Measurements from ENCODE around the gene GRAMD4.

The GRAMD4 gene, protein sequence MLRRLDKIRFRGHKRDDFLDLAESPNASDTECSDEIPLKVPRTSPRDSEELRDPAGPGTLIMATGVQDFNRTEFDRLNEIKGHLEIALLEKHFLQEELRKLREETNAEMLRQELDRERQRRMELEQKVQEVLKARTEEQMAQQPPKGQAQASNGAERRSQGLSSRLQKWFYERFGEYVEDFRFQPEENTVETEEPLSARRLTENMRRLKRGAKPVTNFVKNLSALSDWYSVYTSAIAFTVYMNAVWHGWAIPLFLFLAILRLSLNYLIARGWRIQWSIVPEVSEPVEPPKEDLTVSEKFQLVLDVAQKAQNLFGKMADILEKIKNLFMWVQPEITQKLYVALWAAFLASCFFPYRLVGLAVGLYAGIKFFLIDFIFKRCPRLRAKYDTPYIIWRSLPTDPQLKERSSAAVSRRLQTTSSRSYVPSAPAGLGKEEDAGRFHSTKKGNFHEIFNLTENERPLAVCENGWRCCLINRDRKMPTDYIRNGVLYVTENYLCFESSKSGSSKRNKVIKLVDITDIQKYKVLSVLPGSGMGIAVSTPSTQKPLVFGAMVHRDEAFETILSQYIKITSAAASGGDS

DNA sequence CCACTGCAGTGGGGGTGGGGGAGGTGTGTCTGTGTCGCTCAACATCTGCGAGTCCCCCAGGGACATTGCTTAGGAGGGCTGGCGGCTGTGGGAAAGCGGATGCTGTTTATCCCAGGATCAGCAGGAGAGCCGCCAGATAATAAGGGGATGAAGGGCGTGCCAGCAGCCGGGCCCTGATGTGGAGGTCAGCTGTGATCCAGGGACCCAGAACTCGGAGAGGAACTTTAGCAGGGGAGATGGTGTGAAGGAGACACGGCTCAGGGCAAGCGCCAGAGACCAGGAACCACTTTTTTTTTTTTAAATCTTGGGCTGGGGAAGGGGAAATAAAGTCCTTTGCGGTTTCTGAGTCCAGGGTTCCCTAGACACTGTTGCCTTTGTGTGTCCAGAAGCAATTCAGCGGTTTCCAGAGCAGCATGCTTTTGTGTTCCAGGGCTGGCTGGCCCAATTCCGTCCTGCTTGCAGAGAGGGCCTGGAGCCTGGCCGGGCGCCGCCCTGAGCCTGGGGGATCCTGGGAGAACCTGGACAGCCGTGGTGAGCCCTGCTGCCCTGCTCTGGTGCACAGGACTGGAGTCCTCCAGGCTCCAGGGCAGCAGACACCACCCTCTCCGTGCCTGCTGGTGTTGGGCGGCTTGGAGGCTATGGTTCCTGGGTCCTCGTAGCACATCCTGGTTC, at the start of gene GRAMD4:
TSS of gene GRAMD4 (plus strand) at position 557 of the 672 bp plus-strand sequence. CDS start 6,414 bp downstream, outside the sequence.
- DNase-seq (ENCODE audit: low spot score), result no peak

DNA sequence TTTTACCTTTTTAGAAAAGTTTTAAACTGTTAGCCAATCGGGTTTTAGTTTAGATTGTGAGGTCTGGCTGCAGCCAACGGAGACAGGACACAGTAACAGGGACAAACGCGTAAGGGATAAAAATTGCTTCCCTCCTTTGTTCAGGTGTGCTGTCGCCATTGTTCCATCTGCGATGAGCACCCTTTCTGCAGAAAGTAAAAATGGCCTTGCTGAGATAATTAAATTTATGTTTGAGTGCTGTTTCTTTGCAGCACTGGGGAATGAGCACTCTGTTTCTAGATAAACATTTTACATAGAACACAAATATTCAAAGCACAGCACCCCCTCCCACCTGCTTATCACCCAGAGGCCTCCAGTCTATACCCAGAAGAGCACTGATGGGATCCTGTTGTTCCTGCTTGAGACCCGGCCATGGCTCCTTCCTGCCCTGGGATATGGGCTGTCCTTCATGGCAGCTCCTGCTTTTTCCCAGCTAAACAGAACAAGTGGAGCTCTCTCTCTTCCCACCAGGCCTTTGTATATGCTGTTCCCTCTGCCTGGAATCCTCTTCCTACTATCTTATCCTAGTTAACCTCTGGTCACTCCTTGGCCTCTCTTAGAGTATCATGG, 48.4 kb upstream of the GRAMD4 start:
- DNase-seq (ENCODE audit: low spot score), result no peak

DNA sequence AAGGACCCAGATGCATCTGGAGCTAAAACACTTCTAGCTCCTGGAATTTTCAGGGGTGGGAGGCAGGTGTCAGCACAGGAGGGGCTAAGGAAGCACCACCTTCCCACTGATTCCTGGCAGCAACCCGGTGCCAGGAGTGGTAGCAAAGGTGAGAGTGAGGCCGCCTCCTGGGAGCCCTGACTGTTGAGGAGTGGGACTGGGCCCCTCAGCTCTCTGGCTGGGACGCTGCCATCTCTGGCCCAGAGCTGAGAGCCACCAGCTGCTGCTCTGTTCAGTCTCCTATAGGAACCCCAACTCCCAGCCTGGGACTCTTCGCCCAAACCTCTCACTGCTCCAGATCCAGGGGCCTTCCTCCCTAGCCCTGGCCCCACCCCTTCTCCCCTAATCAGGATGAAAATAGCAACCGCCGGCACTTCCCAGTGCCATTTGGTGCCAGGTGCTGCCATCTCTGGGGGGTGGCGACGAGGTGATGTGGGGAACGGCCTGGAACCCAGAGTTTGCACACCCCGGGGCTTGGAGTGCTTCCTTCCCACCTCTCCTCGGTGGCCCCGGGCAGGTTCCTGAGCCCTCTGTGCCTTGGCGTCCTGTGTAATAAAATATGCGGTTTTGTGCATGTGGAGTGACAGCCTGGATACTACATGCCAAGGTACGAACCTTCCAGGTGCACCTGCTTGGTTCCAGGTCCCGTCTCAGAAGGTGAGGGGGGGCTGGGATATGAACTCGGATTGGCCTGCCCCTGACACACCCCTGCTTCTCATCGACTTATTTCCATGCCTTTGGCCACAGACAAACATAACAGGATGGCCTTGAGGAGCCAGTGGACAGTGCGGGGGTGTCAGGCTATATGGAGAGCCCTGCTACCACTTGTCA, 47.0 kb upstream of the GRAMD4 start:
- no peak for DNase-seq (ENCODE audit: low spot score)

DNA sequence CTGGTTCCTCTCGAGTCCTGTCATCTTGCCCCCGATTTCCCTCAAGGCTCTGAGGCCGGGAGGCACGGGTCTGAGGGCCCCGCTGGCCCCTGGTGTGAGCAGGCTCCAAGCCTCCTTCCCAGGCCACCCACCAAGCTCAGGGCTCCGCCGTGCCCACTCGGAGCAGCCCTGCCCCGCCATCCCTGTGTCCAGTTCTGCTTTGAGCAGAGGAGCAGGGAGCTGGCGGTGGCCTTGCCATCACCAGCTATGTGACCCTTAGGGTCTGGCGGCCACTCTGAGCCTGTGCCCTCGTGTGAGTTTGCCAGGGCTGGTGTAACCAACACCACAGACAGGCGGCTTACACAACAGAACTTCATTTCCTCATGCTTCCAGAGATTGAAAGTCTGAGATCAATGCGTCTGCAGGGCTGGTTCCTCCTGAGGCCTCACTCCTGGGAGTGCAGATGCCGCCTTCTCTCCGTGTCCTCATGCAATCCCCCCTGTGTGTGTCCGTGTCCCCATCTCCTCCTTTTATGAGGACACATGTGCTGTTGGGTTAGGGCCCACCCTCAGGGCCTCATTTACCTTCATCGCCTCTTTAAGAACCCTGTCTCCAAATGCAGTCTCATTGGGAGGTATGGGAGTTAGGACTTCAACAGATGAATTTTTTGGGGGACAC, 46.3 kb upstream of the GRAMD4 start:
- no peak for DNase-seq (ENCODE audit: low spot score)

DNA sequence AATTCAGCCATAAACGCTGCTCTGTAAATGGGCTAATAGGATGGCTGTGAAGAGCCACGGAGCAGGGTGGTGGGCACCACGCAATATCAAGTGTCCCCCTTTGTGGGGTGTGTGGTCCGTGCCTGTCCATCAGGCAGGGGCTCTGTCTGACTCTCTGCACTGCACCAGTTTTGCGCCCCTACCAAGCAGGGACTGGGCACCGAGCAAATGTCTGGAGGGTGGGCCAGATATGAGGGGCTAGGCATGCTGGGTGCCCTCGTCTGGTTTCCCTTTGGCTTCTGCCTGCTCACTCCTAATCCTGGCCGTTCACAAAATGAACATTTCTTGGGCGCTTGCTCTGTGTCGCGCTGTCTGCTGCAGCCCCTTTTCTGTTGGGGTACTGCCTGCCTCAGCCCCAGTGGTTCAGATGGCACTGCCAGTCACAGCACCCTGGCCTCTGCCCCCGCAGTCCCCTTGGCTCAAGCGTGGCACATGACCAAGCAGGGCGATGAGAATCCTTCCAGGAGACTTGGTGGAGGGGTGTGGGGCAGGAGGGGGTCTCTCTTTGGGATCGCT, 45.7 kb upstream of the GRAMD4 start:
- no peak for DNase-seq (ENCODE audit: low spot score)

DNA sequence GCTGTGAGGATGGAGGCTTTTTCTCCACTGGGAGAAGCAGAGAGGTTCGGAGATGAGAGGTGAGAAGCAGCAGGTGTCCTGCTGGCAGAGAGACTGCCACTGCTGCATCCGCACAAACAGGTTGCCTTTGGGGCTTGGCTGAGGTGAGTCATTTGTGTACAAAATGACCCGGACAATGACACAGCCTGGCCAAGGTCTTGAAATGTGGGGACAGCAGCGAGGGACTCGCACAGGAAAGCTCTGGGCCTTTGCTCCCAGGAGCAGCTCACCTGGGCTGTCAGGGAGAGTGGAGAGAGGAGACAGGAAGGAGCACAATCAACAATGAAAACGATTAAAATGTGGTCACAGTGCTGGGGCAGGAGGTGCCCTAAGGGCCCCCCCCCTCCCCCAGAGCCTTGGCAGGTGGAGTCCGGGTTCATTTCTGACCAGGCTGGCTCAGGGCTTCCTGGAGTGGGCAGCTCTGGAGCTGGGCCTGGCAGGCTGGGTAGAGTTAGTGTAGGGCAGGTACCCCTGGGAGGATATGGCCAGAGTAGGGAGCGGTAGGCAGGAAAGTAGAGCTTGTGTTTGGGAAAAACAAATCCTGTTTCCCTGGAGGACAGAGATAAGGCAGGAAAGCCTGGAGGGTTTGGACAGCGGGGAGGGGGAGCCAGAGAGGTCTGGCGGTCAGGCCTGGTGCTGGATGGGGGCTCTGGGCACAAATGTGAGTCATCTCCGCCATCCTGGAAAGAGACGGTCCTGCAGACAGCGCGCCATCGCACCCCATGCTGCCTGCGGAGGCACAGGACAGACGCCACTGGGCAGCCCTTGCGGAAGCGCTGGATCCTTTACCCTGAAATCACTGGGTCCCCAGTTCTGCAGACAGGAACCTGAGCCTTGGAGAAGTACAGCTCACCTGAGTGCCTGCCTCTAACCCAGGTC, 44.9 kb upstream of the GRAMD4 start:
- no peak for DNase-seq (ENCODE audit: low spot score)

DNA sequence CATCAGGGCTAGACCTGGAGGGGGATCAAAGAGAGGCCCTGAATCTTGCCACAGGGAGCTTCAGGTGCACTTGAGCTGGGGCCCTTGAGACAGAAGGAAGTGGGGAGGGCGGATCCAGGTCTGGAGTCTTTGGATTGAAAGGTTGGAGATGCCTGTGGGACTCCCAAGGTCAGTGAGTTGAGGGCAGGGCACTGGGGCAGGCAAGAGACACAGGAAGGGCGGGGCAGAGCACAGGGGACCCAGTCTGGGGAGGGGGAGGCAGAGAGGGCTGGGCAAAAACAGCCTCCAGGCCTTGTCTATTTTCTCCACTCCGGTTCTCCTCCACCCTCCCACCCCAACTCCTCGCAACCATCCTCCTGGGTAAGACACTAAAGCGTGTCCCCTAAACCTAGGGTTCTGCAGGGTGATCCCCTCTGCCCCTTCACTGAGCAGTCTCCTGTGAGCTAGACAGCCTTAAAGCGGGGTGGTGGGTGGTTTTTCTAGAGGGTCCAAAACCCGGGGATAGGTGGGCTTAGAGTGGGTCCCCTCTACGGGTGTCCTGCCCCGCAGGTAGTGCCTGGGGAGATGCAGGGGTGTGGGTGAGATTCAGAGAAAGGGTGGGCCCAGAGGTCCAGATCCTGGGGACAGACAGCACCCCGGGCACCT, 44.2 kb upstream of the GRAMD4 start:
- DNase-seq (ENCODE audit: low spot score), result no peak

DNA sequence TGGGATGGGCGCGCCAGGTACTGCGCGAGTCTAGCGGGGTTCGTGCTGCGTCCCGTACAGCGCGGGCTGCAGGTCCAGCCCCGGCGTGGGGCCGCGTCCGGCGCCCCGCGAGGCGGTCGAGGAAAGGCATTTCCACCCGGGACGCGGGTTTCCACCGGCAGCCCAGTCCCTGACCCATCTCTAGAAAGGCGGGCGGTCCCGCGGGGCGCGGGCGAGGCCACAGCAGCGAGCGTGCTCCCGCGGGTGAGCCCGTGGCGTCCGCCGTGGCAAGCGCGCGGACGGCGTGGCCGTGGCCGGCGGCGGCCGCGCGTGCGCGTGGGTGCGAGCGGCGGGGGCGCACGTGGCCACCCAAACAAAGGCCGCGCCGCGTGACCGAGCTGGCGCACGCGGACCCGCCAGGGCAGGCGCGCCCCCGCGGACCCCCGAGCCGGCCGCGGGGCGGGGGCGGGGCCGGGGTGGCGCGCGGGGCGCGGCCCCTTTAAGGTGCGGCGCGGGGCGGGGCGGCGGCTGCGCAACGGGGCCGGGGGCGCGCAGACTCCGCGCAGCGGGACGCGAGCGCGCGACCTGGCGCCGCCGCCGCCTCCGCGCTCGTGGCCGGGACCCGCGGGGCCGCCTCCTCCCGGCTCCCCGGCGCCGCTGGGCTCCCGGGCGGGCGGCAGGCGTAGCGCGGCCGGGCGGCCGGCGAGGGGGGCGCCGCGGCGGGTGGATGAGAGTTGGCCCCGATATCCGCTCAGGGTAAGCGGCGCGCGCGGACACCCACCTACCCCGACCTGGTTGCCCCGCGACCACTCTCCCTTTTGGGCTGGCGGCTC, 43.4 kb upstream of the GRAMD4 start:
- DNase-seq (ENCODE audit: low spot score), result no peak

DNA sequence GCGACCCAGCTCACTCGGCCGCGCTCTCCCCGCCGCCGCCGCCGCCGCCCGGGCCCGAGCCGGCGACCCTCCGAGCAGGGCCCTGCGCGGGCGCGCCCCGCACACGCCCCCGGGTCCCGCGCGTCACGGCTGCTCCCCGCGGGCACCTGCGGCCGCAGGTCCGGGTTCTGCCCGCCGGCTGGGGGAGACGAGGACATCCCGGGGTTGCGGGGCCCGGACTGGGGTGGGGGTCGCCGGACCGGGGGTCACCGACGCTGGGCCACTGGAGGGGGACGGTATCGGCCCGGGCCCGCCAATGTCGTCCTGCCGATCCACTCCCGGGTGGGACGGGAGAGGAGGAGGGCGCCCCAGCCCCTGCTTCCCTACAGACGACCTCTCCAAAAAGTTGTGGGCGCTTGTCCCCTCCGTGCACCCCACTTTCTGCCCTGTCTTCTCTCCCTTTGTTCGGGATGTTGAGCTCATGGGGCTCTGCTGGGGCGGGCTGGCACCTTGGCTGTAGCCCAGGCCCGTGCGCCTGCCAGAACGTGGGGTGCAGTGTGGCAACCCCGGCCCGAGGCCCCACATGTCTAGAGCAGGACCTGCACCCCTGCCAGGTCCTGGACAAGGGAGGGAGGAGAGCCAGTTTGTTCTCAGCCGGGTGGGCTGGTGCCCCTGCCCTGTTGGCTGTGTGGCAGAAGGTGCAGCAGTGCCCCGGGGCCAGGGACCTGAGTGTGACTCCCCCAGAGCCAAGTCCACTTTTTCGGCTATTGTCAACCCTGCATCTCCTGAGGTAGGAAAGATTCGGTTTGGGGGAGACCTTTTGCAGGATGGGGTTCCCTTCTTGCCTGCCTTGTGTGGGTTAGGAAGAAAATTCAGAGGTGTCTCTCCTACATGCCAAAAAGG, 42.6 kb upstream of the GRAMD4 start:
- DNase-seq (ENCODE audit: low spot score), result no peak

DNA sequence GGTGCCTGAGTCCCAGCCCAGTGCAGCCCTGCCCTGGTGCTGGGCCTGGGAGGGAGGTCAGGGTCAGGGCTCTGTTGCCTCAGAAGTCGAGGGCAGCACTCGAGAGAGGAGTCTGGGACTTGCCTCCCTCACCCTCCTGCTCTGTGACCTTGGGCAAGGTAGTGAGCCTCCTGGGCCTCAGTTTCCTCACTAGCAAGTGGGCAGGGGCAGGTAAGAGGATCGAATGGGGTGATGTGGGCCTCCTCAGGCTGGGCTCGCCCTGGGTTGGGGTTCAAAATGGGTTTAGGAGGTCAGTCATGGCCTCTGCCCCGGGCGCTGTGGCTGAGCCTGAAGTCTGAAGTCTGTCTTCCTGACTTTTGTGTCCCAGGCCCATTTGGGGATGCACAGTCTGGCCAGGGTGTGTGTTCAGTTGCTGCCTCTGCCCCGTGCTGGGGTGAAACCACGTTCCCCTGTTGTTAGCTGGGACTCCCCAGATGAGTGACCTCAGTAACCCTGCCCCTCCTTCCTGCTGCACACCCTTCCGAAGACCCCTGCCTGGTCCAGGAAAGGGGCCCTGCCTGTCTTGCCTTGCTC, 41.8 kb upstream of the GRAMD4 start:
- DNase-seq (ENCODE audit: low spot score), result no peak

DNA sequence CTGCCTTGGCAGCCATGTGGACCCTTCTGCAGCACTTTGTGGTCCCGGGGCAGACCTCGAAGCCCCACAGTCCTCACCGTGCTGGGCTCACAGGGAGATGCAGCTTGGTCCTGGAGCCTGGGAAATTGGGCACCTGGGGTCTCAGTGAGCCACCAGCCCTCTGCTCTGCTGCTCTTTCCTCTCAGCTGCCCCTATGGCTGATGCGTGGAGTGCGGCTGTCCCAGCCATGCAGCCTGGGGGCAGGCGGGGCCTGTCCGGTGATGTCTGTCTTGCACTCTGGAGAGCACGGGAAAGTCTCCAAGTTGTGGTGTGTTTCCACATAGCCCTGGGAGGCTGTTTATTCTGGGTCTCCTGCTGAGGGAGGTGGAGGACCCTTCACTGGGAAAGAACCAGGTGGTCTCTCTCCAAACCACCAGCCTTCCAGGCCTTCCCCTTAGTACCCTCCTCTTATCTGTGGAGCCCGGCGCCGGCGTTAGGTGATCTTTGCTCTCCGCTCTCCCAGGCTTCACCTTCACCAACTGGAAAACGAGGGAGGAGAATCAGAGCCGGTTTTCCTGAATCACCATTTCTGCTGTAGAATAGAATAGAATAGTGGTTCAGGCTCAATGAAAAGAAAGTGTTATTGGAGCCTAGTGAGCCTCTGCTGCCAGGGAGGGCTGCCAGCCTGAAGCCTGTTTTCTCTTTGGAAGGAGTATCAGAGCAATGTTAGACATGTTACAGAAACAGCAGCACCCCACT, 41.2 kb upstream of the GRAMD4 start:
- DNase-seq (ENCODE audit: low spot score), result no peak

DNA sequence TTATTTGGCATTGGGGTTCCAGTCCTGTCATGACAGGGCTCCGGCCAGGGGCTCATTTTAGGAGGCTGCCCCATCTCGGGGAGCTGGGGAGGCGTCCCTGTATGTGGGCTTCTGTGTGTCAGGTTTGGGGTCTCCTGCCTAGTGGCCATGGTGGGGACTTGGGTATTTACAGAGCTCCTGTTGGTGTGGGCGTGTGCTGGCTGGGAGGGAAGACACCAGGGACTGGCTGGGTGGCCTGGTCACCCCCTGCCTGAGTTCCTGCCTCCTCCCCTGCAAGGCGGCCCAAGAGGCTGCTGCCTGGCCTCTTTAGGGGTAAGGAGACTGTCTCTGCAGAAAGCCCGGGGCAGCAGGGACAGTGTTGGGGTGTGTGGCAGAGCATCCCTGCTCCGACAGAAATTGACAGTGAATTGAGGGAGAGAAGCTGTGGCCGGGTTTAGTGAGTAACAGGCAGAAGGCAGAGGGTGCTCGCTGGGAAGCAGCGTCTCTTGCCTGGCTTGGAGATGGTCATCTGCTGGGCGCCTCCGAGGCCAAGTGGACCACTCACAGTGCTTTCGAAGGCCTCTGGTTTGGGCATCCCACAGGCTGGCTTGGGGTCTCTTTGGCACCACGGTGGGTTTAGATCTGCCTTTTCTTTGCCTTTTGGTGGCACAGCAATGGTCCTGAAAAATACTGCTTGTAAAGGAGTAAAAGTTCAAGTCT, 40.3 kb upstream of the GRAMD4 start:
- no peak for DNase-seq (ENCODE audit: low spot score)

DNA sequence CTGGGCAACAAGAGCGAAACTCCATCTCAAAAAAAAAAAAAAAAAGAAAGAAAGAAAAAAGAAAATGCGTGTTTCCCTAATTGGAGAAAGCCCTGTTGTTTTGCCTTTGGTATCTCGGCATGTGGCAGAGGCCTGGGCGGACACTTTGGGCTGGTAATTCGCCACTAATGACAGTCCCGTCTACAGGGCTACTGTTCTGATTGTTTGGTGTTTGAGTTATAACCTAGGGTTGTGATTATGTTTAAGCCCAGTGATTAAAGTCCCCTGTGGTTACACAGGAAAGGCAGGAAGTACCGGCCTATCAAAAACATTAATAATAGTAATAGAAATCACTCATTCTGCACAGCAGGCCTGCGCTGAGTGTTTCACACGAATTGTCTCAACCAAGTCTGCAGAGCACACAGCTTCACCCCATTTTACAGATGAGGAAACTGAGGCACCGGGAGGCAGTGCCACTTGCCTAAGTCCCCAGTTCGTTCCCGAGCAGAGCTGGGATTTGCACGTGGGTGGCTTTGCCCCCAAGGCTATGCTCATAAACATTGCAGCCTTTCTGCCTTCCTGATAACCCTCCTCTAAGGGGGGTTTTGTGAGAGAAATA, 39.1 kb upstream of the GRAMD4 start:
- no peak for DNase-seq (ENCODE audit: low spot score)

DNA sequence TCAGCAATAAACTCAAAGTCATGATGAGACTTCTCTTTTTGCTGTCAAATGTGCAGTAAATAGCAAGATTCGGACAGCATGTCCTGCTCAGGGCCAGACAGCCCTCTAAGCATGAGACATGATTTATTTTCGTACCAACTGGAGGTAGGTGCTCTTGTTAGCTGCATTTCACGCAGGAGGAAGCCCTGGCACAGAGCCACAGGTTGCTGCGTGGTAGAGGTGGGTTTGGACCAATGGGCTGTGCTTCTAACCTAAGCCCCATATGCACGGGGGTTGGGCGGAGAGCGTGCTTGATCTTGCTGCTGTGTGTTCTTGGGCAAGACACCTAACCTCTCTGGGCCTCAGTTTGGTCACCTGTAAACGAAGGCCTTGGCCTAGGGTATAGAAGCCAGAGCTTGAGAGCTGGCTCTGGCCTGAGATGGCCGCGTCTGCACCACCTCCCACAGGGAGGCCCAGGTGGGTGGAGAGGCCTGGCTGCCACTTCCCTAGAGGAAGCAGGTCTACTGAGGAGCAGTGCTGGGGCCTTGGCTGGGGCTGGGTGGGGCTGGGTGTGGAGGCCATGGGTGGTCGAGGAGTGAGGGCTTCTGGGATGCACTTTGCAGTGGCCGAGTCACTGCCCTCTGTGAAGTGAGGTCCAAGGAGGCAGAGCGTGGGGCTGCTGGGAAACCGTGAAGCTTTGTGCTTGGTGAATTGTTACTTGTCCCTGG, 38.5 kb upstream of the GRAMD4 start:
- no peak for DNase-seq (ENCODE audit: low spot score)

Measured in kidney capillary endothelial cell (primary cell).